Activated CD8-positive, alpha-beta memory T cell treated with anti-CD3 and anti-CD28 coated beads, Interleukin-2, amount 50 U/mL, for 24 hours (primary cell): ENCODE results near the gene C5orf24.
A peak's percentile ranks its signal among the peaks of the same experiment; 100 is the strongest.
"Not testable (repeated sequence)": the region's sequence is repeated elsewhere in the genome, so short reads cannot be mapped to it uniquely, and the experiment has no call there.

Experiments
- DNase-seq: peaks from one replicate; pipeline ENCODE4 v3.0.0-alpha.2; 2020; ENCODE audit errors: extremely low read depth

The C5orf24 gene

DNA sequence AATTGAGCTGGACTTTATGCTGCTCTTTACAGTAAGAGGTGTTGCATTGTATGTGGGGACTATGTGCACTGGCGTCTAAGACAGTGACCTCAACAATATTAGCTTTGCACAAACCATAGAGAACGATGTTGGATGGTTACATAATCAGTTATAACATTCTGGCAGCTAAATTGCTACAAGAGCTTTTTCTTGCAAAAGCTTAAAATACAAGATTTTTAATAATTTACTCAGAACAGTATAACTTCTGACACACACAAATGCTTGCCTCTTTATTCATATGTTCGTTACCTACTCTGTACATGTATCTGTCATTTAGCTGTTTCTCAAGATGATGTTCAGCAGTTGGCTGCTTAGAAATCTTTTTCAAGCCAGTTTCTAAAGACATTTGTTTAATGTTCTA, 11.6 kb downstream of the C5orf24 start:
- DNase-seq = no peak

DNA sequence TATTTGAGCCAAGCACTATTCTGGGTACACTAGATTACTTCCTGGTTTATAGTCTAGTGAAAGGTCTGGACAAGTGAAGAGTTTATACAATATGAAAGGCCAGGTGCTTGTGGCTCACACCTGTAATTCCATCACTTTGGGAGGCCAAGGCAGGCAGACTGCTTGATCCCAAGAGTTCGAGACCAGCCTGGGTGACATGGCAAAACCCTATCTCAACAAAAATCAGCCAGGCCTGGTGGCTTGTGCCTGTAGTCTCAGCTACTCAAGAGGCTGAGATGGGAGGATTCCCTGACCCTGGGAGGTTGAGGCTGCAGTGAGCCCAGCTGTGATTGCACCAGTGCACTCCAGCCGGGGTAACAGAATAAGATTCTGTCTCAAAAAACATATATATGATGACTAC, 18.9 kb downstream of the C5orf24 start:
- DNase-seq = no peak

DNA sequence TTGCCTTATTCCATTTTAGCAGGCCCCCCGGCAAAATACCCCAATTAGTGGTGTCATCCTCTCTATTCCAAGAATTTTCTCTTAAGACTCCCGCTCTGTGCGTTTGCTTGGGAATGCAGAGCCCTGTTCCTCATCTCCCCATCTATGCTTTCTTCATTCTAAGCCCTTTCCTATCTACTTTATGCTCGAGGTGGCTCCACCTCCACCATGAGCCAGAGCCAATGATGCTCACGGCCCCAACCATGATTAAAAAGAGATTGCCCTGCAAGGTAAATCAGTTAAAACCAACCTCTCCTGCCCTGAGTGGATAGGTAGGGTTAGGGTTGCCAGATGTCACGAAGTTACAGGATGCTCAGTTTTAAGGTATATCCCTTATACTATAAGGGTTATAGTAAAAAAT, 27.7 kb downstream of the C5orf24 start:
- no peak for DNase-seq

DNA sequence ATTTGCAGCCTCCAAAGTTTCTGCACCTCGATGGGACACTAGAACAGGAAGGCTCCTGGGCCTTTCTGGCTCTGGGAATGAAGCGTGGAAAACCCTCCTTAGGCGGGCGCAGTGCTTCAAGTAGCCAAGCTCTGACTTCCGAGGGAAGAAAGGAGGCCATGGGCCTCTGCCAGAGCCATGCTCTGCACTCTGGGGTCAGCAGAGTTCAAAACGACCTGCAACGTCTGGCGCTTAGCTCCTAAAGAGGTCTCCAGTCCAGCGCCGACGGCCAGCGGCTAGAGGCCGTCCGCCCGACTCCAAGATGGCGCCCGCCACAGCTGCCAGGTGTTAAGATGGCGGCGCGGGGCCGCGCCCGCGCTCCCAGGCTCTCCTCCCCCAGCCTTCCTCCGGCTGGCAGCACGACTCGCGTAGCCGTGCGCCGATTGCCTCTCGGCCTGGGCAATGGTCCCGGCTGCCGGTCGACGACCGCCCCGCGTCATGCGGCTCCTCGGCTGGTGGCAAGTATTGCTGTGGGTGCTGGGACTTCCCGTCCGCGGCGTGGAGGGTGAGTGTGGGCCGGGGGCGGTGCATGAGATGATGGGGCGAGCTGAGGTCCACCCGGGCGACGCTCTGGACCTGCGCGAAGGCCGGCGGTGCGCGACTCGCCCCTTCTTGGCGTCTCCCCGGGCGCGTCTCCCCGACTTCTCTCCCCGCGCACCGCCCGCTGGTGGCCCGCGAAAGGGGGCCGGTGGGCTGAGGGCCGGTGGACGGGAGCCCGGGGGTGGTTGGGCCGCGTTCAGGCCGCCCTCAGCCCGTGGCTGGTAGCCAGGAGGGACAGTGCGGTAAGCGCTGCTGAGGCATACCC, 28.4 kb downstream of the C5orf24 start, which contains the start of gene TXNDC15:
Gene TXNDC15, plus strand, starts transcription at position 385 of the 844 bp plus-strand sequence. Its CDS starts 57 bp downstream, at position 442.
- DNase-seq = peak; percentile 60

DNA sequence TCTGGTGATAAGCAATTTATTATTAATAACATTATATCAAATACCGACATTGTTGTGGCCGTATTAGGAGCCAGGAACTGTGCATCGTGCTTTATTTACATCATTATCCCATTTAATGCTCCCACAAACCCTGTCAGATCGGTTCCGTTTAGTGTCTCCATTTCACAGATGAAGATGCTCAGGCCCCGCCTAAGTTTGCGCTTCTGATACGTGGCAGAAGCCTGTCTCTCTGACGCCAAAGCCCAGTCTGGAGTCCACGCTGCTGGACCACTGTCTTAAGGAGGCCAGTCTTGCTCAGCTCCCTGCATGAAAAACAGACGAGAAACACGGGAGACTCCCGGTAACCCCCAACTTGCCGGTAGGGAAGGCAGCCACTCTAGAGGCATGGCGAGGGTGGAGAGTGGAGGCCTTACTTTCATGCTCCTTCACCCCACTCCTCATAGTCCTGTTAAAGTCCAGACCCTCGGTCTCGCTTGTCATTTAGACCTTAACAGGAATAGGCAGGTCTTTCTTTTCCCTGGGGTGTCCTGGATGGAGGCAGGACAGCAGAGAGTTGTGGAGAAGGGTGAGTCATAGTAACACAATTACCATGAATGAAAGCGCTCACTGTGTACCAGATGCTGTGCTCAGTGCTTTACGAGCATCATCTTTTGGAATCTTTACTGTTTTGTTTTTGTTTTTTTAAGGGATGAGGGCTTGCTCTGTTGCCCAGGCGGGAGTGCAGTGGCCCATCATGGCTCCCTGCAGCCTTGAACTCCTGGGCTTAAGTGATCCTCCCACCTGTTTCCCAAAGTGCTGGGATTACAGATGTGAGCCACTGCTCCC, 29.3 kb downstream of the C5orf24 start:
- DNase-seq = no peak

DNA sequence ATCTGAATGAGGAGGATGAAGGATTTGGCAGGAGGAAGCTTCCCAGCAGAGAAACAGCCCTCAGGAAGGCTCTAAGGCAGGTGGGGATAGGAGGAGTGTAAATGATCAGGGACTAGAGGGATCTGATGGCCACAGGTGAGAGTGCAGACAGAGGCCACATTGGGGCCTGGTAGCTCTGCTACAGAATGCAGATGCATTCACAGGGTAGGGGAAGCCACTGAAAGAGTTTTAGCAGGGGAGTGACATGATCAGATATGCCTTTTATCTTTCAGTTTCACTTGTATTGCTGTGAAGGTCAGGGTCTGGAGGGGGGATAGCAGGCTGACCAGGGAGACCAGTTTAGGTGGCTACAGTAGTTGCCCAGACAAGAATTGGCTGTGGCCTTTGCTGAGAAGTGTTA, 31.4 kb downstream of the C5orf24 start:
- no peak for DNase-seq

DNA sequence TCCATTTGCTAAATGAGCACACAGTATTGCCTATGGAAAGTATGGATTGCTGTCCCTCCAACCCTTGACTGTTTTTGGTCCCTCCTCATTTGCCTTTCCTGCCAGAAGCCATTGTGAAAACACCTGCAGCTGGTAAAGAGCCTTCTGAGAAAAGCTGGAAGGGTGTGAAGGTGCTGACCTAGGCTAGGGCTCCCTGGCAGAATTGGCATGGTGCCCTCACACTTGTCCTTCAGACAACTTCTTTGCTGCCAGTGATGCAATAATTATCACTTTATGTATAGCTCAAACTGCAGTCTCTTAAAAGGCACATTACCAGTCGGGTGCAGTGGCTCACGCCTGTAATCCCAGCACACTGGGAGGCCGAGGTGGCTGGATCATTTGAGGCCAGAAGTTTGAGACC, 32.6 kb downstream of the C5orf24 start:
- no peak for DNase-seq

DNA sequence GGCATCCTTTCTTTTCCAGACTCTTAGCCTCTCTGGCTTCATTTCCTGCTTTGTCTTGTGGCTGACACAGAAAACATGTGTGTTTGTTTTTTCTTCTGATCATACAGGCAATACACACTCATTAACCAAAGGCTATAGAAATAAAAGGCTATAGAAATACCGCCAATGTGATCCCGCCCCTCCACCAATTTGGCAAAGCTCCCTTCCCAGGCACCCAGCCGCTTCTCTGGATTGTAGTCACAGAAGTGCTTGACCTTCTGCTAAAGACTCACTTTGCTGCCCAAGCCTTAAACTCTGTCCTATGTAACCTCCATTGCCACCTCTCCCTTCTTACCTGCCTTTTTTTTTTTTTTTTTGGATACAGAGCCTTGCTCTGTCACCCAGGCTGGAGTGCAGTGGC, 33.7 kb downstream of the C5orf24 start:
- DNase-seq = no peak

DNA sequence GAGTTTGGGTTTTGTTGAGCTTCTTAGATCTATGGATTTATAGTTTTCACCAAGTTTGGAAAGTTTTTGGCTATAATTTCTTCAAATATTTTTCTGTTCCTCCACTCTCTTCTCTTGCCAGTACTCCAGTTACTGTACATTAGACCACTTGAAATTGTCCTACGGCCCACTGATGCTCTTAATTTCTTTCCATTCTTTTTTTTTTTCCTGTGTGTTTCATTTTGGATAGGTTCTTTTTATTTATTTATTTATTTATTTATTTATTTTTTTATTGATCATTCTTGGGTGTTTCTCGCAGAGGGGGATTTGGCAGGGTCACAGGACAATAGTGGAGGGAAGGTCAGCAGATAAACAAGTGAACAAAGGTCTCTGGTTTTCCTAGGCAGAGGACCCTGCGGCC, 35.2 kb downstream of the C5orf24 start:
- not testable (repeated sequence) for DNase-seq

DNA sequence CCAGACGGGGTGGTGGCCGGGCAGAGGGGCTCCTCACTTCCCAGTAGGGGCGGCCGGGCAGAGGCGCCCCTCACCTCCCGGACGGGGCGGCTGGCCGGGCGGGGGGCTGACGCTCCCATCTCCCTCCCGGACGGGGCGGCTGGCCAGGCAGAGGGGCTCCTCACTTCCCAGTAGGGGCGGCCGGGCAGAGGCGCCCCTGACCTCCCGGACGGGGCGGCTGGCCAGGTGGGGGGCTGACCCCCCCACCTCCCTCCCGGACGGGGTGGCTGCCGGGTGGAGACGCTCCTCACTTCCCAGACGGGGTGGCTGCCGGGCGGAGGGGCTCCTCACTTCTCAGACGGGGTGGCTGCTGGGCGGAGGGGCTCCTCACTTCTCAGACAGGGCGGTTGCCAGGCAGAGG, 35.9 kb downstream of the C5orf24 start:
- DNase-seq = not testable (repeated sequence)

DNA sequence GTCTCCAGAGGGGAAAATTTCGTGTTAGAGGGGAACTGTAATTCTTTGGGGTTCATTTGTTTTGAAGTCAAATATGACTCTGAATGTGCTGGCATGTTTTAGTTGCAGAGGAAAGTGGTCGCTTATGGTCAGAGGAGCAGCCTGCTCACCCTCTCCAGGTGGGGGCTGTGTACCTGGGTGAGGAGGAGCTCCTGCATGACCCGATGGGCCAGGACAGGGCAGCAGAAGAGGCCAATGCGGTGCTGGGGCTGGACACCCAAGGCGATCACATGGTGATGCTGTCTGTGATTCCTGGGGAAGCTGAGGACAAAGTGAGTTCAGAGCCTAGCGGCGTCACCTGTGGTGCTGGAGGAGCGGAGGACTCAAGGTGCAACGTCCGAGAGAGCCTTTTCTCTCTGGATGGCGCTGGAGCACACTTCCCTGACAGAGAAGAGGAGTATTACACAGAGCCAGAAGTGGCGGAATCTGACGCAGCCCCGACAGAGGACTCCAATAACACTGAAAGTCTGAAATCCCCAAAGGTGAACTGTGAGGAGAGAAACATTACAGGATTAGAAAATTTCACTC, 41.9 kb downstream of the C5orf24 start:
- DNase-seq = no peak

DNA sequence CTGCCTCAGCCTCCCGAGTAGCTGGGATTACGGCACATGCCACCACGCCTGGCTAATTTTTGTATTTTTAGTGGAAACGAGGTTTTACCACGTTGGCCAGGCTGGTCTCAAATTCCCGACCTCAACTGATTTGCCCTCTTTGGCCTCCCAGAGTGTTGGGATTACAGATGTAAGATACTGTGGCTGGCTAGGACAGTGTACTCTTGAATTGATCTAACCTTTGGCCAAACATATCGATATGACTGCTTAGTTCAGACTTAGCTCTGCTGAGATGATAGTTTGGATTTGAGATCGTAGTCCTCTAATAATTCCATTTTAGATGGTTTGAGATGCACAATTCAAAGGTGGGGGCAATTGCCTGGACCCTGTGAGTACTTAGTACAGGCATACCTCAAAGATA, 43.6 kb downstream of the C5orf24 start:
- no peak for DNase-seq

DNA sequence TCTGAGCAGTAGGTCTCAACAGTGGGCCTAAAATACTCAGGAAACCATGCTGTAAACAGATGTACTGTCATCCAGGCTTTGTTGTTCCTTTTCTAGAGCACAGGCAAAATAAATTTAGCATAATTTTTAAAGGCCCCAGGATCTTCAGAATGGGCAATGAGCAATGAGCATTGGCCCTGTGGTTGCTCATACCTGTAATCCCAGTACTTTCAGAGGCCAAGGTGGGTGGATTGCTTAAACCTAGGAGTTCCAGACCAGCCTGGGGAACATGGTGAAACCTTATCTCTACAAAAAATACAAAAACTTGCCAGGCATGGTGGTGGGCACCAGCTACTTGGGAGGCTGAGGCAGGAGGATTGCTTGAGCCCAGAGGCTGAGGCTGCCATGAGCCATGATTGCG, 45.7 kb downstream of the C5orf24 start:
- DNase-seq = no peak

DNA sequence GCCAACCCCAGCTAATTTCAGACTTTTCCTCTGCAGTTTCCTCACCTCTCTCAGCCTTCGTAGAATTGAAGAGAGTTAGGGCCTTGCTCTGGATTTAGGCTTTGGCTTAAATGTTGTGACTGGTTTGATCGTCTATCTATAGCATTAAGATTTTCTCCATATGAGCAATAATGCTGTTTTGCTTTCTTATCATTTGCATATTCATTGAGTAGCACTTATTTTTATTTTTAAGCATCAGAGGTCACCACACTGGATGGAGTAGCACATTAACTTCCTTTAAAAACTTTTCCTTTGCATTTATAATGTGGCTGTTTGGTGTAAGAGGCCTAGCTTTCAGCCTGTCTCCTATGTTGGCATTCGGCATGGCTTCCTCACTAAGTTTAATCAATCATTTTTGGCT, 46.5 kb downstream of the C5orf24 start:
- no peak for DNase-seq

DNA sequence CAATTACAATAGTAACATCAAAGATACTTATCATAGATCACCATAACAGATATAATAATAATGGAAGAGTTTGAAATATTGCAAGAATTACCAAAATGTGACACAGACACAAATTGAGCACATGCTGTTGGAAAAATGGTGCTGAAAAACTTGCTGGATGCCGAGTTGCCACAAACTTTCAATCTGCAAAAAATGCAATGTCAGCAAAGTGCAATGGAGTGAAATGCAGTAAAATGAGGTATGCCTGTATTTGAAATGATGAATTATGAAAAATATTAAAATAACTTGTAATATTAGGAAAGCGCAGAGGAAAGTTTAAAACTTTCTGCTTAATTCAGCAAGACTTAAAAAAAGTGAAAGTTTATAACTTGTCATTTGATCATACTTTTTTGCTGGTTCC, 47.2 kb downstream of the C5orf24 start:
- DNase-seq = no peak

DNA sequence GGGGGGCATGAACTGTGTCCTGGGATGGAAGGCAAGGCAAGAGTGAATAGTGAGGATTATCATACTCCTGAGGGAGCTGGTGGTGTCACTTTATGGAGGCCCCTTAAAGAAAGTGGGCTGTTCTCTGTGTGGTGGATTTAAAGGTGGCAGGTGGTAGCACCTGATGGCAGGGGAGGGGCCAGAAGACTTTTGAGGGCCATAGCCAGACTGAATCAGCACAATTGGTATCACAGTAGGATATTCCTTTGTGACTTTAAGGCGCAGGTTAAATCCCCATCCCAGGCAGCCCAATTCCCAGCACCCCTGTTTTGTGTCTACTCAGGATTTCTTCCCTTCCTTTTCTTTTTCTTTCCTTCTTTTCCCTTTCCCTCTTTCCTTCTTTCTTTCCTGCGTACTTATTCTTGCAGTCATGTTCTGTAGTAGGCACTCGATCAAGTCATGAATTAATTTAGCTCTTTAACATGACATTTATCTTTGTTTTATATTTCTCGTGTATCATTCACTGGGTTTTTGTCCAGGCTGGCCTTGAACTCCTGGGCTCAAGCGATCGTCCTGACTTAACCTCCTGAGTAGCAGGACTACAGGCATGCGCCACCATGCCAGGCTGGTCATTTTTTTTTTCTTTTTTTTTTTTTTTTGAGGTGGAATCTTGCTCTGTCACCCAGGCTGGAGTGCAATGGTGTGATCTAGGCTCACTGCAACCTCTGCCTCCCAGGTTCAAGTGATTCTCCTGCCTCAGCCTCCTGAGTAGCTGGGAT, 48.2 kb downstream of the C5orf24 start:
- no peak for DNase-seq

DNA sequence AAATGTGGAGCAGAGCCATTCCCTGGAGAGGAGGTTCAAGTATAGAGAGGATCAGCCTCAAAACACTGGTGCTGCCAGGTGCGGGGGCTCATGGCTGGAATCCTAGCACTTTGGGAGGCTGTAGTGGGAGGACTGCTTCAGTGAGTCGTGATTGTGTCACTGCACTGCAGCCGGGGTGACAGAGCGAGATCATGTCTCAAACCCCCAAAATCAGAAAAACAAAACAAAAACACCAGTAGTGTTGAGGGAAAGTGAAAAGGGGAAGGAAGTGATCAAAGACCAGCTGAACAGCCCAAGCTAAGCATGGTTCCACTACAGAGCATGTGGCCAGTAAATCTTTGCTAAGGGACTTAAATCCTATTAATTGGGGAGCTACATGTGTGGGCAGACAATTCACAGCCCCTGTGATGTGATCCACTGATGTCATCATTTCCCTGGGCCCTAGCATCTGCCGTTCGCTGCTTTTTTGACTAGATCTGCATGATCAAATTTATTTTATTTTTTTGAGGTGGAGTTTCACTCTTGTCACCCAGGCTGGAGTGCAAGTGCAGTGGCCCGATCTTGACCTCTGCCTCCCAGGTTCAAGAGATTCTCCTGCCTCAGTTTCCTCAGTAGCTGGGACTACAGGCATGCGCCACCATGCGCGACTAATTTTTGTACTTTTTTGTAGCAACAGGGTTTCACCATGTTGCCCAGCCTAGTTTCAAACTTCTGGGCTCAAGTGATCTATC, 56.5 kb downstream of the C5orf24 start:
- no peak for DNase-seq

DNA sequence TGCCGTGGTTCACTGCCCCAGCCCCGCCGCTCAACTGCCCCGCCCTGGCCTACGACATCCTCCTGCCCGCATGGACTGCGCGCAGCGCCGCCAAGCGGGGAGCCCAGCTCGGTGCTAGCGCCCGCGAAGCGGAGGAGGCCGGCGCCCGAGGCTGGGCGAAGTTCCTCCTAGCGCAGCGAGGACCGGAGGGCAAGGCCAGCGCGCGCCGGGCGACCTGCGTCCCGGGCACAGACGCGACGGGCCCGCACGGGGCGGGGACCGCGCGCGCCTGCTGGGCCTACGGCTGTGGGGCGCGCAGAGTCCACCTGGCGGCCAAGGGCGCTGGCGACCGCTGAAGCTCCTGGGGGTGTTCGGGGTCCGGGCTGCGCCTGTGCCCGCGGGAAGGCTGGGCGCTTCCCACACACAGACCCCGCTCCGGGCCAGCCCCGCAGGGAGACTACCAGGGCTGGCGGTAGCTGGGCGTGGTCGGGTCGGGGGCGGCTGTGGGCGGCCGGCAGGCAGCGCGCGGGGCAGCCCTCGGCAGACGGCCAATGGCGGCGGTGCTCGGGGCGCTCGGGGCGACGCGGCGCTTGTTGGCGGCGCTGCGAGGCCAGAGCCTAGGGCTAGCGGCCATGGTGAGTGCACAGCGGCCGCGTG, 59.0 kb downstream of the C5orf24 start, which contains the start of gene PCBD2:
Gene PCBD2, plus strand, starts transcription at position 522 of the 636 bp plus-strand sequence. Its CDS starts 9 bp downstream, at position 531.
- DNase-seq = peak; percentile 76

DNA sequence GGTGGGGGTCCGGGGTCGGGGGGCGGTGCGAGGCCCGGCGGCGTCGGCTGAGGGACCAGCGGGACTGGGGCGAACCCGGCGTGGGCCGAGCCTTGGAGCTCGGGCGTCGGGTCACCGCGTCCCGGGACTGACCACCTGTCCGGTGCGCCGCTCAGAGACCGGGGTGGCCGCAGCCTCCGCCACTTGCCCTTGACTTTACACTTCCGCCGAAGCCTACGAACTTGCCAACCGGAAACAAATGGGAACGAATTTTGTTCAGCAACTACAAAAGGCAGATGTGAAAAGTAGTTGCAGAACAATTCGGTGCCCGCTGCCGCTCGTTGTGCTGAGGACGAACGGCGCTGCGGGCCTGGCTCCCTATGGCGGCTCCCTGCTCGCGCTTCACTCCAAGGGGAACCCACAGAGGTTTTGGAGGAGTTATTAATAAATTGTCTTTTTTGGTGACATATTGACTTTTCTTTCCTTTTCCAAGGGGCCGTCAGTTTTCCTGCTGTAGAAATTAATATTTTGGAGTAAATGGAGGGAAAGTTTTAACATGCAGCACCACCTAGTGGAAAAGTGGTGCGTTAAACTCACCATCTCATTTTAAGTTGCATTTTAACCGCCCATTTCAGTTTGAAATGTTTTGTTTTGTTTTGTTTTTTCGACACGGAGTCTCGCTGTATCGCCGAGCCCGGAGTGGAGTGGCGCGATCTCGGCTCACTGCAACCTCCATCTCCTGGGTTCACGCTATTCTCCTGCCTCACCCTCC, 59.7 kb downstream of the C5orf24 start:
- DNase-seq = peak; percentile 23

DNA sequence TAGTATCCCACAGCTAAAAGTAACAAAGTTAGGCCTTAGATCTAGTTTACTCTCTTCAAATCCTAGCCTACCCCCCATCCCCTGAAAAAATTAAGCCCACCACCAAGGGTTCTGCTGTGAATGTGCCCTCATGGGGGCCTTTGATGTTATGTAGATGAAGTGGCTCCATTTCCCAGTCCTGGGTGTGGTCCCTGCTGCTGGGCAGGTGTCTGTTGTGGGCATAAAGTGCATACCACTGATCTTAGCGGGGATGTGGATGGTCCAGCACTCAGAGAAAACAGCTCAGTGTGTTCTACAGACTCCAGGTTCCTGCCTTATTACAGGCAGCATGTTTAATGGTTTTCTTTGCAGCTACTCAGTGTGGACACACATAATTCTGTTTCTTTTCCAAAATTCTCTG, 61.0 kb downstream of the C5orf24 start:
- no peak for DNase-seq
